ENCODE measurements around the gene AK3.

AK3 gene

DNA sequence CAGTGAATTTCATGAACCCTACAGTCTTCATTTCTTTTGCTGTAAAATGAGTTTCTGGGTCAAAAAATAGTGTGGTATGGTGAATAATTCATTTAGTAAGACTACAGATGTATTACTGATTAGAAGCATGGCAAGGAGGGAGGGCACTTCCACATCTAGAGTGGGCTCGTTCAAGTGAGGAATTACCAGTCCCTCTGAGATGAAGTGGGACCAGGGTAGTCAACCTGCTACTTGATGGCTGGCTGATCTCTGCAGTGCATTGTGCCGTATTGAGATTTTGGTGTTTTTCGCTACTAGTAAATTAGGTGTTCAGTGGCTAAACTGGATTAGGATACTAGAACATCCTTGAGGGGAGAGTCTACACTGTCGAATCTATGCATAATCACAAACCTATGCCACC is 50.9 kb downstream of the AK3 start:
- H3K4me3 ChIP-seq (replicated peaks; ENCODE audit: low read depth, low read length): no peak overlapping the region
- TF ChIP-seq, protein P1, sequence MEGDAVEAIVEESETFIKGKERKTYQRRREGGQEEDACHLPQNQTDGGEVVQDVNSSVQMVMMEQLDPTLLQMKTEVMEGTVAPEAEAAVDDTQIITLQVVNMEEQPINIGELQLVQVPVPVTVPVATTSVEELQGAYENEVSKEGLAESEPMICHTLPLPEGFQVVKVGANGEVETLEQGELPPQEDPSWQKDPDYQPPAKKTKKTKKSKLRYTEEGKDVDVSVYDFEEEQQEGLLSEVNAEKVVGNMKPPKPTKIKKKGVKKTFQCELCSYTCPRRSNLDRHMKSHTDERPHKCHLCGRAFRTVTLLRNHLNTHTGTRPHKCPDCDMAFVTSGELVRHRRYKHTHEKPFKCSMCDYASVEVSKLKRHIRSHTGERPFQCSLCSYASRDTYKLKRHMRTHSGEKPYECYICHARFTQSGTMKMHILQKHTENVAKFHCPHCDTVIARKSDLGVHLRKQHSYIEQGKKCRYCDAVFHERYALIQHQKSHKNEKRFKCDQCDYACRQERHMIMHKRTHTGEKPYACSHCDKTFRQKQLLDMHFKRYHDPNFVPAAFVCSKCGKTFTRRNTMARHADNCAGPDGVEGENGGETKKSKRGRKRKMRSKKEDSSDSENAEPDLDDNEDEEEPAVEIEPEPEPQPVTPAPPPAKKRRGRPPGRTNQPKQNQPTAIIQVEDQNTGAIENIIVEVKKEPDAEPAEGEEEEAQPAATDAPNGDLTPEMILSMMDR (IDR thresholded peaks at IDR 0.05; ENCODE audit: low read depth, low read length, missing control alignments): no peak
- no peak for DNase-seq (ENCODE audit: extremely low read depth, low read depth)

DNA sequence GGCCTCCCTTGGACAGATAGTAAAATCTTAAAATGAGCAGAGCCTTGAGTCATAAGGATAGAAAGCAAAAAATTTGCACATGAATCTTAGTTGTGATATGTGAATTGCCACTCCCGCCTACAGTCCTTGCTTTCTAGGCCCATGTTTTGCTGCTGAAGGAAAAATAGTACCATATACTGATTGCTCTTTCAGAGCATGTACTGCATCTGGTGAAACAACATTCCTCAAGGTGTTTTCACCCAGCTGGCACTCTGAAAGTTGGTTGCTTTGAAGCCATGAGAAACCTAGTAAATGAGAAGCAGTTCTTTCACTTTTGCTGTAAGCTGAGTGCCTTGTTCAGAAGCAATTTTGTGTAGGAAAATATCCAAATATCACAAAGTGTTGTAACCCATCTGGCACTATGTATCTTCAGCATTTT is 51.3 kb downstream of the AK3 start:
- DNase-seq (ENCODE audit: extremely low read depth, low read depth): no peak
- no peak overlapping the region for H3K4me3 ChIP-seq (replicated peaks; ENCODE audit: low read depth, low read length)
- TF ChIP-seq, protein P1 (IDR thresholded peaks at IDR 0.05; ENCODE audit: low read depth, low read length, missing control alignments): no peak

DNA sequence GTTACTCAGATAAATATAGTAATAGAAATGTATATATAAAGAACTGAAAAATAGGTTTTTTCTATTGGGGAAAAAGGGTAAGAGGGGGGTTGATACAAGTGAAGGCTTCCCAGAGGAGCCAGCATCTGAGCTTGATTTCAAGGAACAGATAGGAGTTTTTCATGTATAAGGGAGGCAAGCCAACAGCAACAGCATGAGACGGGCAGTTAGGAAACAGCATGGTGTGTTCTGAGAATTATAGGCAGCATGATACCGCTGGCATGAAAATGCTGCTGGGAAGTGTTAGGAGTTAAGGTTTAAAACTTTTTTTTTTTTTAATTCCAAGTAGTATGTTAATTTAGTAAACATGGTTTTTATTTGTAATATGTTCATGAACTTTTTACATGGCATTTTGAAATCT is 52.0 kb downstream of the AK3 start:
- TF ChIP-seq, protein P1 (IDR thresholded peaks at IDR 0.05; ENCODE audit: low read depth, low read length, missing control alignments): no peak
- no peak for DNase-seq (ENCODE audit: extremely low read depth, low read depth)
- H3K4me3 ChIP-seq (replicated peaks; ENCODE audit: low read depth, low read length): no peak overlapping the region

DNA sequence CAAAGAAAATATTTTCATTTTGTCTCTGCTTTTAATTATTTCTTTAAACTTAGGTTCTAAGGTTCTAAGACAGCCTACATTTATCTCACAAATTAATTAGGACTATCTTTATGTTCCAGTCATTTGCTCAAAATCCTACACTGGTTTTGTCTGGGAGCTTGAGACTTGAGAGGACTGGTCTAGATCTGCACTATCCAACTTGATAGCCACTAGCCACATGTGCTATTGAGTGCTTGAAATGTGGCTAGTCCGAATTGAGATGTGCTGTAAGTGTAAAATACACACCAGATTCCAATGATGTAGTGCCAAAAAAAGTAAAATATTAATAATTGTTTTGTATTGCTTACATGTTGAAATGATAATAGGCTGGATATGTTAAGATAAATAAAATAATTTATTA is 54.4 kb downstream of the AK3 start:
- no peak for DNase-seq (ENCODE audit: extremely low read depth, low read depth)
- H3K4me3 ChIP-seq (replicated peaks; ENCODE audit: low read depth, low read length): no peak overlapping the region
- TF ChIP-seq, protein P1 (IDR thresholded peaks at IDR 0.05; ENCODE audit: low read depth, low read length, missing control alignments): no peak

DNA sequence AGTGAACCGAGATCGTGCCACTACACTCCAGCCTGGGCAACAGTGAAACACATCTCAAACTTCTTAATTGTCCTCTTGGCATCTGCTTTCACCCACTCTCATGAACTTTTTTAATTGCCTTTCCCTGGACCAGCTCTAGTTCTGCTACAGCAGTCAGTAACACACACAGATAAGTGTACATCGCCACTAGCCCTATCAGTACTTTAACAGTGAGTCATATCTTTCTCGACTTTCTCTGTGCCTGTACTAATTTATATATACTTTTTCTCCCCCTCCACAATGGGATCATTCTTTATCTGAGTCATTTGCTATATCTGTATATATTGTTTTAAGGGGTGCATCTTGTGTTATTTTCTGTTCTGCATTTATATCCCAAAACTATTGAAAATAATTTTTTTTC is 54.9 kb downstream of the AK3 start:
- no peak for DNase-seq (ENCODE audit: extremely low read depth, low read depth)
- TF ChIP-seq, protein P1 (IDR thresholded peaks at IDR 0.05; ENCODE audit: low read depth, low read length, missing control alignments): no peak
- H3K4me3 ChIP-seq (replicated peaks; ENCODE audit: low read depth, low read length): no peak overlapping the region

DNA sequence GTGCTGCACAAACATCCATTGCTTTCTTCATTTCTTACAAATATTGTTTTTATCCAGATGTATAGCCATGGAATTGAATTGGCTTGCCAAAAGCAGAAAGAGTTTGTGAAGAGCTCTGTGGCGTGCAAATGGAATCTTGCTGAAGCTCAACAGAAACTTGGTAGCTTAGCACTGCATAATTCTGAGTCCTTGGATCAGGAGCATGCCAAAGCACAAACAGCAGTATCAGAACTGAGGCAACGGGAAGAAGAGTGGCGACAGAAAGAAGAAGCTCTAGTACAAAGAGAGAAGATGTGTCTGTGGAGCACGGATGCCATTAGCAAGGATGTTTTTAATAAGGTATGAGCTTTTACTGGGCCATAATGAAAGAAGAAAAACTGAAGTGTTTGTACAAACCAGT is 56.2 kb downstream of the AK3 start:
- no peak overlapping the region for H3K4me3 ChIP-seq (replicated peaks; ENCODE audit: low read depth, low read length)
- TF ChIP-seq, protein P1 (IDR thresholded peaks at IDR 0.05; ENCODE audit: low read depth, low read length, missing control alignments): no peak
- no peak for DNase-seq (ENCODE audit: extremely low read depth, low read depth)

DNA sequence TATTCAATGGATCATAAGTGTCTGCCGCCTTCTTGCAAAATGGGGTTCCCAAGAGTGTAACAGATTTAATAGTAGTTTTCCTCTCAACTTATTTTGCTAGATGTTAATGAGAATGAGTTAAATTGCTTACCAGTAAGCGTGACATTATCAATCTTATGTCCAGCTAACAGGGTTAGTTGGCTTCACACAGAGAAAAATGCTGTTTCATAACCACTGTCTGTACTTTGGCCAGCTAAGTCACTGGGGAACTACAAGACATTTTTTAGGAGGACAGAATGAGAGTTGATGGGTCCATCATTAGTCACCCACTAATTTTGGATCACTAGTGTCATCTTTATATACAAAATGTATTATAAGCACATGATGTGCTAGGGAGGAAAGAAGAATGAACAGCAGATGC is 60.3 kb downstream of the AK3 start:
- DNase-seq (ENCODE audit: extremely low read depth, low read depth): no peak
- H3K4me3 ChIP-seq (replicated peaks; ENCODE audit: low read depth, low read length): peak overlapping the region; percentile 94
- TF ChIP-seq, protein P1 (IDR thresholded peaks at IDR 0.05; ENCODE audit: low read depth, low read length, missing control alignments): no peak
